Activated naive CD4-positive, alpha-beta T cell treated with anti-CD3 and anti-CD28 coated beads, Interleukin-2, amount 50 U/mL, for 24 hours (primary cell): ENCODE measurements around the gene RSAD1.
"Not testable (repeated sequence)": the region's sequence is repeated elsewhere in the genome, so short reads cannot be mapped to it uniquely, and the experiment has no call there.

ENCODE experiments used
- H3K27ac Mint-ChIP-seq: one replicate; pipeline ENCODE4 v1.8.0; 2021; ENCODE audit warnings: mild to moderate bottlenecking, mixed read lengths
- H3K27me3 Mint-ChIP-seq: one replicate; pipeline ENCODE4 v1.8.0; 2021; ENCODE audit warnings: mixed read lengths
- H3K36me3 Mint-ChIP-seq: one replicate; pipeline ENCODE4 v1.8.0; 2021; ENCODE audit warnings: mixed read lengths
- H3K4me1 Mint-ChIP-seq: one replicate; pipeline ENCODE4 v1.8.0; 2021; ENCODE audit warnings: mixed read lengths
- H3K4me3 Mint-ChIP-seq: one replicate; pipeline ENCODE4 v1.8.0; 2021; ENCODE audit warnings: mild to moderate bottlenecking, mixed read lengths
- H3K9me3 Mint-ChIP-seq: one replicate; pipeline ENCODE4 v1.8.0; 2021; ENCODE audit warnings: mixed read lengths

Gene RSAD1

GRCh38 chr17:50466371-50467113, 12.1 kb upstream of the RSAD1 start:
- peaks cover 4% of the 10 kb centered on the region for H3K4me1 Mint-ChIP-seq
- no peaks in the 10 kb centered on the region for H3K9me3 Mint-ChIP-seq
- H3K27ac Mint-ChIP-seq: no peak overlapping the region
- H3K36me3 Mint-ChIP-seq: no peaks in the 10 kb centered on the region
- H3K4me3 Mint-ChIP-seq: no peak overlapping the region
- H3K27me3 Mint-ChIP-seq: peaks cover 10% of the 10 kb centered on the region

DNA sequence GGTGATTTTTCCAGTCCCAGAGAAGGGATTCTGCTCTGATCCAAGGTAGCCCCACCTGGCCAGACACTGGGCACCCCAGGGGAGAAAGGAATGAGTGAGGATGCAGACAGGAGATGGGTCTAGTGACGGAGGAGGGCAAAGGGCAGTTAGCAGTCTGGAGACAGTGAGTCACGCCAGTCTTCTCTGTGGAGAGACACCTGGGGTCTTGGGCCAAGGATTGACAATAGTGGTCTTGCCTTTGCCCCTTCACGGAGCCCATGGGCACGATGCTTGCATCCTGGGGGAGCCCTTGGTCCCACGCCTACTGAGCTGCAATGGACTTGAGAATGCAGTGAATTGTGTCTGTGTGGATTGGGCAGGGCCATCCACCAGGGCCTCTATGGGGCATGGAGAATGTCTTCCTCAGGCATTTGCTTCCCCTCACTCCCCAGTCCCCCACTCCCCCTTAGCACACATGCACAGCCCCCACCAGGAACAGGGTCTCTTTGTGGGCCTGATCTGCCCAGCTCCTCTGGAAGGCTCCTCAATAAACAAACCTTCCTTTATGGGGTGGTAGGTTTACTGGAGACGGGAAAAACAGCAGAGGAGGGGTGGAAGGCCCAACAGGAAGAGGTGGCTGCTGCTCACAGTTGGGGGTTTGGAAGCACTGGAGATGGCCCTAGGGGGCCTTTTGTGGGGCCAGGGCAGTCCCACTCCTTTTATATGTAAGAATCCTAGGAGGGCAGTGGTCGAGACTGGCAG, 11.4 kb upstream of the RSAD1 start:
- Mint-ChIP-seq H3K4me1 (peaks cover 4% of the 10 kb centered on the region), H3K4me3 (no peak overlapping the region), H3K36me3 (no peaks in the 10 kb centered on the region), H3K27ac (no peak overlapping the region), H3K9me3 (no peaks in the 10 kb centered on the region), H3K27me3 (peaks cover 10% of the 10 kb centered on the region)

DNA sequence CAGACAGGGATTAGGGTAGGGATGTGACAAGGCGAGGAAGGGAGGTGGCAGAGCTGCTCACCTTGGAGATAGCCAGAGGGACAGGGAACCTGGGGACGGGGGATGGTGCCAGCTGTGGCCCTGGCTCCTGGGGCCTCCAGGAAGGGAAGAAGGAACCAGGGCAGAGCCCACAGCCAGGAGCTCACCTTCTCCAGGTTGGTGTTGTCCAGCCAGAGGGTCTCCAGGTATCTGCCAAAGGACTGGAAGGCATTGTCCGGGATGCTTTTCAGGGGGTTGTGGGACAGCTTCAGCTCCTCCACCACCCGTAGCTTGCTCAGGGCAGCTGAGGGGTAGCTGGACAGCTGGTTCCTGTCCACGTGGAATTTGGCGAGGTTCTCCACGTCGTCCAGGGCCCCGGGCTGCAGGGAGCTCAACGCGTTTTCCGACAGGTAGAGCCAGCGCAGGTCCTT, 10.8 kb upstream of the RSAD1 start:
- H3K27me3 Mint-ChIP-seq: peaks cover 10% of the 10 kb centered on the region
- H3K4me3 Mint-ChIP-seq: peak overlapping the region; percentile 65
- peaks cover 4% of the 10 kb centered on the region for H3K4me1 Mint-ChIP-seq
- H3K27ac Mint-ChIP-seq: no peak overlapping the region
- H3K9me3 Mint-ChIP-seq: no peaks in the 10 kb centered on the region
- no peaks in the 10 kb centered on the region for H3K36me3 Mint-ChIP-seq

DNA sequence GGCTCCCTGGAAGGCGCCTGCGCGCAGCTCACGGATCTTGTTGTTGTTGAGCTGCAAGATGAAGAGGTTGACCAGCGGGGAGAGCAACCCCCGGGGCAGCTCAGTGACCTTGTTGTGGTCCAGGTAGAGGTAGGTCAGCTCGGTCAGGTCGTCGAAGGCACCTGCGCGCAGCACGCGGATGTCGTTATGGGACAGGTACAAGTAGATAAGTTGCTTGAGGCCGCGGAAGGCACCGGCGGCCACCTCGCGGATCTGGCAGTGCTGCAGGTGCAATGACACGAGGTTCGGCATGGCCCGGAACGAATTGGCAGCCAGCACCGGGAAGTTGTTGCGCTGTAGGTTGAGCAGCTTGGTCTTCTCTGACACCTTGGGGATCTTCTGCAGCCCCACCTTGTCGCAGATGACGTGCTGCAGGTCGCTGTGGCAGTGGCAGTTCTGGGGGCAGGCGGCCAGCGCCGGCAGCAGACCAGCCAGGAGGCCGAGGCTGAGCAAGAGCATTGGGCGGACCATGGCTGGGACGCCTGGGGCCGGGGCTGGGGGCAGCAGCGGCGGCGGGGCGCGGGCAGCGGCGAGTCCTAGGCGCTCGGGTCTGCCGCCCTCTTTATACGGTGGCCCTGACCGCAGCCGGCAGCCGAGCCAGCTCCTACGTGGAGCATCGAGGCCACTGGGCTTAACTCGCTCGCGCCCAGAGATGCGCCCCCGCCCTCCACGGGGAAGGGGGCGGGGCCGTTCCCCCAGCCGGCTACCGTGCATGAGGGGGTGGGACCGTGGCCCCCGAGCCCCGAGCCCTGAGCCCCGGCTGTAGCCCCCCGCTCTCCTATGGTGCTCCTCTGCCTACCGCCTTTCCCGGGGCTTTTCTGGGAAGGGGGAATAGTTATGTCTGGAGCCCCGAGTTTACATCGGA, 10.1 kb upstream of the RSAD1 start, which contains the start of gene CHAD:
Gene CHAD (minus strand): TSS at position 577 of the 904 bp plus-strand sequence. CDS start 67 bp downstream, at position 510.
- Mint-ChIP-seq H3K4me3 (peak within 1 kb of the TSS; percentile 65), H3K27me3 (peaks cover 10% of the 10 kb centered on the region), H3K4me1 (peaks cover 4% of the 10 kb centered on the region), H3K36me3 (peaks cover 2% of the 10 kb centered on the region), H3K27ac (no peak within 1 kb of the TSS), H3K9me3 (no peaks in the 10 kb centered on the region)

GRCh38 chr17:50469208-50469605, 9.5 kb upstream of the RSAD1 start:
- peaks cover 10% of the 10 kb centered on the region for H3K27me3 Mint-ChIP-seq
- H3K9me3 Mint-ChIP-seq: no peaks in the 10 kb centered on the region
- H3K4me3 Mint-ChIP-seq: no peak overlapping the region
- peaks cover 4% of the 10 kb centered on the region for H3K4me1 Mint-ChIP-seq
- peaks cover 5% of the 10 kb centered on the region for H3K36me3 Mint-ChIP-seq
- no peak overlapping the region for H3K27ac Mint-ChIP-seq

DNA sequence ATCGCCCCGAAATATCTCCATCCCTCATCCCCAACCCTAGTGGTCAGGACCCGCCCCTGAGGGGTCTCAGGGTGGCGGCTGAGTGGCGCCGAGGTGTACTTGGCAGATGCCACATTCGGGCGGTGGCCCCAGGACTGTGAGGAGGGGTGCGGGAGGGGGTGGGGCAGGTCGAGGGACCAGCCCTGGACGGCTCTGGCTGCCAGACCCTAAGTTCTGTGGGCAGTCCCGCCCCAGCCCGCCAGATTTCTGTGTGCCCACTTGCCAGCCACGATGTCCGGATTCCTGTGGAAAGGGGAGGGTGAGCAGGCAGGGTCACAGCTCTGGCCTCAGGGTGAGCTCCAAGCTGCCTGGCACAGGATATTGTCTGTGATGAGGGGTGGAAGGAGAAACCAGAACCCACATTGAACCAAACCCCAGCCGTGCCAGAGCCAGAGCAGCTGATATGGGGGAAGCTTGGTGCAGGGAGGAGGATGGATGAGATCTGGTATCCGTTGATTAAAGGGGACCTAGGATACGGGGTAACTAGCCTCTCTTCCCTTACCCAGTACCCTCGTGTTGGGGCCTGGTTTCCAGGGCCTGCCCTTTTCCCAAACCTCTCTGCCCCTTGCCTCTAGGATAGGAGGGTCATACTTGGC, 8.9 kb upstream of the RSAD1 start:
- H3K27ac Mint-ChIP-seq: no peak overlapping the region
- peaks cover 6% of the 10 kb centered on the region for H3K36me3 Mint-ChIP-seq
- H3K4me1 Mint-ChIP-seq: peaks cover 4% of the 10 kb centered on the region
- peaks cover 10% of the 10 kb centered on the region for H3K27me3 Mint-ChIP-seq
- H3K9me3 Mint-ChIP-seq: no peaks in the 10 kb centered on the region
- no peak overlapping the region for H3K4me3 Mint-ChIP-seq

GRCh38 chr17:50470426-50470825, 8.2 kb upstream of the RSAD1 start:
- H3K36me3 Mint-ChIP-seq: peaks cover 6% of the 10 kb centered on the region
- H3K4me1 Mint-ChIP-seq: peaks cover 4% of the 10 kb centered on the region
- no peak overlapping the region for H3K27ac Mint-ChIP-seq
- no peak overlapping the region for H3K4me3 Mint-ChIP-seq
- peaks cover 10% of the 10 kb centered on the region for H3K27me3 Mint-ChIP-seq
- H3K9me3 Mint-ChIP-seq: no peaks in the 10 kb centered on the region

- Mint-ChIP-seq H3K27me3 (peaks cover 11% of the 10 kb centered on the region), H3K27ac (no peak overlapping the region), H3K4me3 (peak overlapping the region; percentile 49), H3K4me1 (peaks cover 4% of the 10 kb centered on the region), H3K9me3 (no peaks in the 10 kb centered on the region), H3K36me3 (peaks cover 6% of the 10 kb centered on the region)
Observed at GRCh38 chr17:50471009-50471905, 7.4 kb upstream of the RSAD1 start.

GRCh38 chr17:50472286-50472685, 6.4 kb upstream of the RSAD1 start:
- no peaks in the 10 kb centered on the region for H3K9me3 Mint-ChIP-seq
- H3K4me3 Mint-ChIP-seq: no peak overlapping the region

DNA sequence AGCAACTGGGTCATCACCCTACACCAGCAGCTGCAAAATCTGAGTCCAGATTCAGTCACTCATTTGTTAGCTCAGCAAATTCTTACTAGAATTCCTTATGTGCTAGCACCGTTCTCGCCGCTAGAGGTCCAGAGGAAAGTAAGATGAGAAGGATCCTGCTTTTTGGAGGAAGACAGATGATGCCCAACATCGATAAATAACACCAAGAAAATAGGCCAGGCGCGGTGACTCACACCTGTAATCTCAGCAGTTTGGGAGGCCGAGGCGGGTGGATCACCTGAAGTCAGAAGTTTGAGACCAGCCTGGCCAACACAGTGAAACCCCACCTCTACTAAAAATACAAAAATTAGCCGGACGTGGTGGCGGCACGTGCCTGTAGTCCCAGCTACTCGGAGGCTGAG, 5.9 kb upstream of the RSAD1 start:
- H3K4me1 Mint-ChIP-seq, H3K9me3 Mint-ChIP-seq, H3K36me3 Mint-ChIP-seq, H3K27ac Mint-ChIP-seq, H3K4me3 Mint-ChIP-seq: not testable (repeated sequence)
- H3K27me3 Mint-ChIP-seq: peaks cover 10% of the 10 kb centered on the region

More at GRCh38 chr17:50472286-50472685, 6.4 kb upstream of the RSAD1 start:
- Mint-ChIP-seq H3K27me3 (peaks cover 14% of the 10 kb centered on the region), H3K4me1 (peaks cover 4% of the 10 kb centered on the region), H3K27ac (no peak overlapping the region), H3K36me3 (peaks cover 6% of the 10 kb centered on the region)

DNA sequence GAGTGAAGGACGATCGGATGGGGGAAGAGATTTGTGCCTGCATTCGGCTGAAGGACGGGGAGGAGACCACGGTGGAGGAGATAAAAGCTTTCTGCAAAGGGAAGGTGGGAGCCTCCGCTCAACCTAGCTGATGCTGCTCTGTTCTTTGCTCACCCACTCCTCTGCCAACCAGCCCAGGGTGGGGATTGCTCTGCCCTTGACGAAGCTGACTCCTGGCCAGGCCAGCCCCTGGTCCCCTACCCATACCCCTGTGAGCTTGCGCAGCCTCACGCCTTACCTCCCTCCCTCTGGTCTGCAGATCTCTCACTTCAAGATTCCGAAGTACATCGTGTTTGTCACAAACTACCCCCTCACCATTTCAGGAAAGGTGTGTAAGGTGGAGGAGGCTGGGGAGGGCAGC, 4.8 kb upstream of the RSAD1 start:
- H3K36me3 Mint-ChIP-seq: peaks cover 6% of the 10 kb centered on the region
- H3K27me3 Mint-ChIP-seq: peaks cover 5% of the 10 kb centered on the region
- no peak overlapping the region for H3K4me3 Mint-ChIP-seq
- no peak overlapping the region for H3K27ac Mint-ChIP-seq
- no peaks in the 10 kb centered on the region for H3K9me3 Mint-ChIP-seq
- H3K4me1 Mint-ChIP-seq: peaks cover 7% of the 10 kb centered on the region

- Mint-ChIP-seq H3K27me3 (peaks cover 5% of the 10 kb centered on the region), H3K4me3 (no peak overlapping the region)
Observed at GRCh38 chr17:50474523-50474922, 4.1 kb upstream of the RSAD1 start.

DNA sequence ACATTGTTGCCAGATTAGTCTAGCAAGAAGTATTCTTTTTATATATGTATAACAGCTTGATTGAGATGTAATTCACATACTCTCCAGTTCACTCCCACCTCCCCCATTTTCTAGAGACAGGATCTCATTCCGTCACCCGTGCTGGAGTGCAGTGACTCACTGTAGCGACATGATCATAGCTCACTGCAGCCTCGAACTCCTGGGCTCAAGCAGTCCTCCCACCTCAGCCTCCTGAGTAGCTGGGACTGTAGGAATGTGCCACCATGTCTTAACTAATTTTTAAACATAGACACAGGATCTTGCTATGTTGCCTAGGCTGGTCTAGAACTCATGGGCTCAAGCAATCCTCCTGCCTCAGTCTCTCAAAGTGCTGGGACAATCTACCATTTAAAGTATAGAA, 3.3 kb upstream of the RSAD1 start:
- peaks cover 5% of the 10 kb centered on the region for H3K27me3 Mint-ChIP-seq
- H3K4me1 Mint-ChIP-seq: peaks cover 18% of the 10 kb centered on the region
- H3K9me3 Mint-ChIP-seq: no peaks in the 10 kb centered on the region
- H3K27ac Mint-ChIP-seq: no peak overlapping the region
- H3K4me3 Mint-ChIP-seq: no peak overlapping the region
- peaks cover 7% of the 10 kb centered on the region for H3K36me3 Mint-ChIP-seq

More at GRCh38 chr17:50474523-50474922, 4.1 kb upstream of the RSAD1 start:
- H3K9me3 Mint-ChIP-seq: no peaks in the 10 kb centered on the region
- peaks cover 7% of the 10 kb centered on the region for H3K36me3 Mint-ChIP-seq
- no peak overlapping the region for H3K27ac Mint-ChIP-seq
- H3K4me1 Mint-ChIP-seq: peaks cover 9% of the 10 kb centered on the region

- H3K36me3 Mint-ChIP-seq, H3K27me3 Mint-ChIP-seq, H3K27ac Mint-ChIP-seq: not testable (repeated sequence)
Observed at GRCh38 chr17:50475775-50476544, 2.7 kb upstream of the RSAD1 start.

More at GRCh38 chr17:50475775-50476544, 2.7 kb upstream of the RSAD1 start:
- peaks cover 24% of the 10 kb centered on the region for H3K4me1 Mint-ChIP-seq
- H3K9me3 Mint-ChIP-seq, H3K4me3 Mint-ChIP-seq: not testable (repeated sequence)
